Measurements from ENCODE around the gene PERM1. TPM values are rescaled to one million over a fixed set of nuclear protein-coding genes. Genes with fewer than 3 reads are reported as not detected.

PERM1 gene
- total and polyA plus RNA-seq, 2 of the 13 experiments (the other 11 are each of a cell fraction or from before 2014, with no cell fraction given): 0.04 to 0.29 TPM

DNA sequence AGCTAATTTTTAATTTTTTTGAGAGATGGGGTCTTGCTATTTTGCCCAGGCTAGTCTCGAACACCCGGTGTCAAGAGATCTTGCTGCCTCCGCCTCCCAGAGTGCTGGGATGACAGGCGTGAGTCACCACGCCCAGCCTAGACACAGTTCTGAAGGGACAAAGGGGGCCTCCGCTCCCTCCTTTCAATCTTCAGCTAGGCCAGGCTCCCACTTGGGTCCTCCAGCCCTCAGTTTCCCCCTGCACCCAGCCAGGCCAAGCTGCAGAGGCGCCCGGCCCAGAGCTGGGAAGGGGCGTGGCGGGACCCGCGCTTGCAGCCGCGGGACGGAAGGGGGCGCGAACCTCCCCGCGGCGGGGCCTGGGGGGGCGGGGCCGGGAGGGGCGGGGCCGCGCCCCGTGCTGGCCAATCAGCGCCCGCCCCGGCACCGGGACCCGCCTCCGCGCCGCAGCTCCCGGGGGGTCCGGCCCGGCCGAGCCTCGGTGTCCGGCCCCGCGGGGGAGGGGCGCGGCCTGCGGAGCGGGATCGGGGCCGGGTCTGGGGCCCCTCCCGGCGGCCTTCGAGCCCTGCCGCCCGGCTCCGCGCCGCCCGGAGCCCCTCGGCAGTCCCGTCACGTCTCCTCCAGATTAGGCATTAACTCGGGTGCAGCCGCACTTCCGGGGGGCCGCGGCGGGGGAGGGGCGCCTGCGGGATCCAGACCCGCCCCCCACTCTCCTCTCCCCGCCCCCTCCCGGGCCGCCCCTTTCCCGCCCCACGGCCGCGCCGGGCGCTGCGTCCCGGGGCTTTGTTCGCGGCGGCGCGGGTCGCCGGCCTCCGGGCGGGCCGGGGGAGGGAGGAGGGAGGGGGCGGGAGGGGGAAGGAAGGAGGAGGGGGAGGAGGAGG is 37.5 kb upstream of the PERM1 start (continued):
- TF ChIP-seq, protein P1, sequence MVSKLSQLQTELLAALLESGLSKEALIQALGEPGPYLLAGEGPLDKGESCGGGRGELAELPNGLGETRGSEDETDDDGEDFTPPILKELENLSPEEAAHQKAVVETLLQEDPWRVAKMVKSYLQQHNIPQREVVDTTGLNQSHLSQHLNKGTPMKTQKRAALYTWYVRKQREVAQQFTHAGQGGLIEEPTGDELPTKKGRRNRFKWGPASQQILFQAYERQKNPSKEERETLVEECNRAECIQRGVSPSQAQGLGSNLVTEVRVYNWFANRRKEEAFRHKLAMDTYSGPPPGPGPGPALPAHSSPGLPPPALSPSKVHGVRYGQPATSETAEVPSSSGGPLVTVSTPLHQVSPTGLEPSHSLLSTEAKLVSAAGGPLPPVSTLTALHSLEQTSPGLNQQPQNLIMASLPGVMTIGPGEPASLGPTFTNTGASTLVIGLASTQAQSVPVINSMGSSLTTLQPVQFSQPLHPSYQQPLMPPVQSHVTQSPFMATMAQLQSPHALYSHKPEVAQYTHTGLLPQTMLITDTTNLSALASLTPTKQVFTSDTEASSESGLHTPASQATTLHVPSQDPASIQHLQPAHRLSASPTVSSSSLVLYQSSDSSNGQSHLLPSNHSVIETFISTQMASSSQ (IDR thresholded peaks at IDR 0.05; ENCODE audit: low read depth): peak; percentile 77
- TF ChIP-seq, protein P1 (CRISPR knock-in tag; IDR thresholded peaks at IDR 0.05; ENCODE audit: borderline replicate concordance): peak; percentile 85
- TF ChIP-seq SP5 (CRISPR knock-in tag; IDR thresholded peaks at IDR 0.05; ENCODE audit: borderline replicate concordance, low read depth) (0 out of 2 replicates have a peak, but pooled peaks have one; percentile 7), SOX5 (CRISPR knock-in tag; IDR thresholded peaks at IDR 0.05; ENCODE audit: borderline replicate concordance) (no peak), THAP11 (CRISPR knock-in tag; IDR thresholded peaks at IDR 0.05) (peak; percentile 55; the same call in 1 of the 2 replicates)
- TF ChIP-seq, protein P2, sequence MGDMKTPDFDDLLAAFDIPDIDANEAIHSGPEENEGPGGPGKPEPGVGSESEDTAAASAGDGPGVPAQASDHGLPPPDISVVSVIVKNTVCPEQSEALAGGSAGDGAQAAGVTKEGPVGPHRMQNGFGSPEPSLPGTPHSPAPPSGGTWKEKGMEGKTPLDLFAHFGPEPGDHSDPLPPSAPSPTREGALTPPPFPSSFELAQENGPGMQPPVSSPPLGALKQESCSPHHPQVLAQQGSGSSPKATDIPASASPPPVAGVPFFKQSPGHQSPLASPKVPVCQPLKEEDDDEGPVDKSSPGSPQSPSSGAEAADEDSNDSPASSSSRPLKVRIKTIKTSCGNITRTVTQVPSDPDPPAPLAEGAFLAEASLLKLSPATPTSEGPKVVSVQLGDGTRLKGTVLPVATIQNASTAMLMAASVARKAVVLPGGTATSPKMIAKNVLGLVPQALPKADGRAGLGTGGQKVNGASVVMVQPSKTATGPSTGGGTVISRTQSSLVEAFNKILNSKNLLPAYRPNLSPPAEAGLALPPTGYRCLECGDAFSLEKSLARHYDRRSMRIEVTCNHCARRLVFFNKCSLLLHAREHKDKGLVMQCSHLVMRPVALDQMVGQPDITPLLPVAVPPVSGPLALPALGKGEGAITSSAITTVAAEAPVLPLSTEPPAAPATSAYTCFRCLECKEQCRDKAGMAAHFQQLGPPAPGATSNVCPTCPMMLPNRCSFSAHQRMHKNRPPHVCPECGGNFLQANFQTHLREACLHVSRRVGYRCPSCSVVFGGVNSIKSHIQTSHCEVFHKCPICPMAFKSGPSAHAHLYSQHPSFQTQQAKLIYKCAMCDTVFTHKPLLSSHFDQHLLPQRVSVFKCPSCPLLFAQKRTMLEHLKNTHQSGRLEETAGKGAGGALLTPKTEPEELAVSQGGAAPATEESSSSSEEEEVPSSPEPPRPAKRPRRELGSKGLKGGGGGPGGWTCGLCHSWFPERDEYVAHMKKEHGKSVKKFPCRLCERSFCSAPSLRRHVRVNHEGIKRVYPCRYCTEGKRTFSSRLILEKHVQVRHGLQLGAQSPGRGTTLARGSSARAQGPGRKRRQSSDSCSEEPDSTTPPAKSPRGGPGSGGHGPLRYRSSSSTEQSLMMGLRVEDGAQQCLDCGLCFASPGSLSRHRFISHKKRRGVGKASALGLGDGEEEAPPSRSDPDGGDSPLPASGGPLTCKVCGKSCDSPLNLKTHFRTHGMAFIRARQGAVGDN (CRISPR knock-in tag; IDR thresholded peaks at IDR 0.05): peak; percentile 48
- TF ChIP-seq, protein P3, sequence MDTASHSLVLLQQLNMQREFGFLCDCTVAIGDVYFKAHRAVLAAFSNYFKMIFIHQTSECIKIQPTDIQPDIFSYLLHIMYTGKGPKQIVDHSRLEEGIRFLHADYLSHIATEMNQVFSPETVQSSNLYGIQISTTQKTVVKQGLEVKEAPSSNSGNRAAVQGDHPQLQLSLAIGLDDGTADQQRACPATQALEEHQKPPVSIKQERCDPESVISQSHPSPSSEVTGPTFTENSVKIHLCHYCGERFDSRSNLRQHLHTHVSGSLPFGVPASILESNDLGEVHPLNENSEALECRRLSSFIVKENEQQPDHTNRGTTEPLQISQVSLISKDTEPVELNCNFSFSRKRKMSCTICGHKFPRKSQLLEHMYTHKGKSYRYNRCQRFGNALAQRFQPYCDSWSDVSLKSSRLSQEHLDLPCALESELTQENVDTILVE (CRISPR knock-in tag; IDR thresholded peaks at IDR 0.05): peak; percentile 72; the same call in 1 of the 2 replicates
- TF ChIP-seq, protein P4, sequence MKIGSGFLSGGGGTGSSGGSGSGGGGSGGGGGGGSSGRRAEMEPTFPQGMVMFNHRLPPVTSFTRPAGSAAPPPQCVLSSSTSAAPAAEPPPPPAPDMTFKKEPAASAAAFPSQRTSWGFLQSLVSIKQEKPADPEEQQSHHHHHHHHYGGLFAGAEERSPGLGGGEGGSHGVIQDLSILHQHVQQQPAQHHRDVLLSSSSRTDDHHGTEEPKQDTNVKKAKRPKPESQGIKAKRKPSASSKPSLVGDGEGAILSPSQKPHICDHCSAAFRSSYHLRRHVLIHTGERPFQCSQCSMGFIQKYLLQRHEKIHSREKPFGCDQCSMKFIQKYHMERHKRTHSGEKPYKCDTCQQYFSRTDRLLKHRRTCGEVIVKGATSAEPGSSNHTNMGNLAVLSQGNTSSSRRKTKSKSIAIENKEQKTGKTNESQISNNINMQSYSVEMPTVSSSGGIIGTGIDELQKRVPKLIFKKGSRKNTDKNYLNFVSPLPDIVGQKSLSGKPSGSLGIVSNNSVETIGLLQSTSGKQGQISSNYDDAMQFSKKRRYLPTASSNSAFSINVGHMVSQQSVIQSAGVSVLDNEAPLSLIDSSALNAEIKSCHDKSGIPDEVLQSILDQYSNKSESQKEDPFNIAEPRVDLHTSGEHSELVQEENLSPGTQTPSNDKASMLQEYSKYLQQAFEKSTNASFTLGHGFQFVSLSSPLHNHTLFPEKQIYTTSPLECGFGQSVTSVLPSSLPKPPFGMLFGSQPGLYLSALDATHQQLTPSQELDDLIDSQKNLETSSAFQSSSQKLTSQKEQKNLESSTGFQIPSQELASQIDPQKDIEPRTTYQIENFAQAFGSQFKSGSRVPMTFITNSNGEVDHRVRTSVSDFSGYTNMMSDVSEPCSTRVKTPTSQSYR (CRISPR knock-in tag; IDR thresholded peaks at IDR 0.05; ENCODE audit: borderline replicate concordance): peak; percentile 79; the same call in 1 of the 2 replicates
- TF ChIP-seq, protein P5, sequence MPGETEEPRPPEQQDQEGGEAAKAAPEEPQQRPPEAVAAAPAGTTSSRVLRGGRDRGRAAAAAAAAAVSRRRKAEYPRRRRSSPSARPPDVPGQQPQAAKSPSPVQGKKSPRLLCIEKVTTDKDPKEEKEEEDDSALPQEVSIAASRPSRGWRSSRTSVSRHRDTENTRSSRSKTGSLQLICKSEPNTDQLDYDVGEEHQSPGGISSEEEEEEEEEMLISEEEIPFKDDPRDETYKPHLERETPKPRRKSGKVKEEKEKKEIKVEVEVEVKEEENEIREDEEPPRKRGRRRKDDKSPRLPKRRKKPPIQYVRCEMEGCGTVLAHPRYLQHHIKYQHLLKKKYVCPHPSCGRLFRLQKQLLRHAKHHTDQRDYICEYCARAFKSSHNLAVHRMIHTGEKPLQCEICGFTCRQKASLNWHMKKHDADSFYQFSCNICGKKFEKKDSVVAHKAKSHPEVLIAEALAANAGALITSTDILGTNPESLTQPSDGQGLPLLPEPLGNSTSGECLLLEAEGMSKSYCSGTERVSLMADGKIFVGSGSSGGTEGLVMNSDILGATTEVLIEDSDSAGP (CRISPR knock-in tag; IDR thresholded peaks at IDR 0.05; ENCODE audit: borderline replicate concordance): no peak
- TF ChIP-seq, protein P6, sequence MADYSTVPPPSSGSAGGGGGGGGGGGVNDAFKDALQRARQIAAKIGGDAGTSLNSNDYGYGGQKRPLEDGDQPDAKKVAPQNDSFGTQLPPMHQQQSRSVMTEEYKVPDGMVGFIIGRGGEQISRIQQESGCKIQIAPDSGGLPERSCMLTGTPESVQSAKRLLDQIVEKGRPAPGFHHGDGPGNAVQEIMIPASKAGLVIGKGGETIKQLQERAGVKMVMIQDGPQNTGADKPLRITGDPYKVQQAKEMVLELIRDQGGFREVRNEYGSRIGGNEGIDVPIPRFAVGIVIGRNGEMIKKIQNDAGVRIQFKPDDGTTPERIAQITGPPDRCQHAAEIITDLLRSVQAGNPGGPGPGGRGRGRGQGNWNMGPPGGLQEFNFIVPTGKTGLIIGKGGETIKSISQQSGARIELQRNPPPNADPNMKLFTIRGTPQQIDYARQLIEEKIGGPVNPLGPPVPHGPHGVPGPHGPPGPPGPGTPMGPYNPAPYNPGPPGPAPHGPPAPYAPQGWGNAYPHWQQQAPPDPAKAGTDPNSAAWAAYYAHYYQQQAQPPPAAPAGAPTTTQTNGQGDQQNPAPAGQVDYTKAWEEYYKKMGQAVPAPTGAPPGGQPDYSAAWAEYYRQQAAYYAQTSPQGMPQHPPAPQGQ (CRISPR knock-in tag; IDR thresholded peaks at IDR 0.05; ENCODE audit: borderline replicate concordance): no peak
